H1 (cell line): Measurements from ENCODE around the gene TREM1. TPM values are rescaled to one million over a fixed set of nuclear protein-coding genes. Genes with fewer than 3 reads are reported as not detected.

Experiments
- CTCF ChIA-PET: fragments of 300-600 bp; sonication (Branson Sonifier 250); formaldehyde crosslinking; loops from one replicate; lab custom pipeline; 2021; ENCODE audit not compliant: partially characterized antibody; lab: Charles Lee
- POLR2A ChIA-PET: fragments of 300-600 bp; sonication (Branson Sonifier 250); formaldehyde crosslinking; loops from one replicate; lab custom pipeline; 2021; ENCODE audit warnings: inconsistent platforms; ENCODE audit not compliant: partially characterized antibody; lab: Charles Lee
- DNase-seq, 2 experiments: peaks; one replicate each; pipeline versions ENCODE4 v3.0.0 to v3.0.0-alpha.2; 2010 to 2022; ENCODE audit warnings: low spot score in 2 of 2, low read depth in 1 of 2, mixed read lengths in 1 of 2
- FAIRE-seq: peaks from 2 replicates; lab custom pipeline; 2011; peaks lifted over from hg19 to GRCh38; lab: Jason Lieb, UNC
- H2AFZ ChIP-seq: 2 replicates; pipeline ENCODE4 v1.8.1; 2012; ENCODE audit warnings: low read length, inconsistent platforms
- H2AK5ac ChIP-seq: 2 replicates; pipeline ENCODE4 v1.6.1; 2013; ENCODE audit warnings: low read depth, low read length
- H2BK120ac ChIP-seq: replicated peaks from 2 replicates; pipeline ENCODE3; 2013; ENCODE audit warnings: low read depth, low read length, inconsistent platforms
- H2BK12ac ChIP-seq: 2 replicates; pipeline ENCODE4 v1.6.1; 2013; ENCODE audit warnings: low read depth, low read length
- H2BK15ac ChIP-seq: 2 replicates; pipeline ENCODE4 v1.6.1; 2013; ENCODE audit warnings: low read length
- H2BK20ac ChIP-seq: 2 replicates; pipeline ENCODE4 v1.6.1; 2013; ENCODE audit warnings: low read length
- H2BK5ac ChIP-seq: 2 replicates; pipeline ENCODE4 v1.6.1; 2013; ENCODE audit warnings: low read depth, low read length
- H3K14ac ChIP-seq: 2 replicates; pipeline ENCODE4 v1.6.1; 2013; ENCODE audit warnings: inconsistent platforms; ENCODE audit not compliant: insufficient read length
- H3K18ac ChIP-seq: 2 replicates; pipeline ENCODE4 v1.6.1; 2013; ENCODE audit warnings: low read length; ENCODE audit errors: extremely low read depth
- H3K23ac ChIP-seq: 2 replicates; pipeline ENCODE4 v1.6.1; 2013; ENCODE audit warnings: inconsistent platforms; ENCODE audit not compliant: insufficient read length
- H3K23me2 ChIP-seq: 2 replicates; pipeline ENCODE4 v1.6.1; 2013; ENCODE audit warnings: low read depth, low read length
- H3K27ac ChIP-seq: 2 replicates; pipeline ENCODE4 v1.6.1; 2011; ENCODE audit warnings: low read depth, low read length, inconsistent platforms
- H3K27me3 ChIP-seq, 4 experiments: replicated peaks in 1 of 4; 1 replicate in 1 of 4; 2 replicates in 3 of 4; pipeline versions ENCODE4 v1.6.1 to v1.8.1; 2011 to 2013; ENCODE audit warnings: low read length in 3 of 4, mild to moderate bottlenecking in 3 of 4, inconsistent platforms in 2 of 4, mixed read lengths in 2 of 4, moderate library complexity in 1 of 4; ENCODE audit not compliant: control insufficient read depth in 3 of 4, insufficient read depth in 3 of 4; ENCODE audit errors: extremely low read depth in 1 of 4
- H3K36me3 ChIP-seq, 4 experiments: 2 replicates each; pipeline versions ENCODE4 v1.6.1 to v1.8.1; 2011 to 2013; ENCODE audit warnings: mild to moderate bottlenecking in 4 of 4, low read length in 3 of 4, moderate library complexity in 2 of 4, control low read depth in 1 of 4, inconsistent platforms in 1 of 4; ENCODE audit not compliant: insufficient read depth in 4 of 4, control insufficient read depth in 2 of 4
- H3K4ac ChIP-seq: replicated peaks from 2 replicates; pipeline ENCODE3; 2013; ENCODE audit warnings: low read length, low read depth, mixed read lengths, inconsistent platforms; ENCODE audit not compliant: insufficient read length
- H3K4me1 ChIP-seq, 4 experiments: replicated peaks in 1 of 4; 1 replicate in 1 of 4; 2 replicates in 3 of 4; pipeline versions ENCODE4 v1.6.1 to v1.8.1; 2011 to 2013; ENCODE audit warnings: low read length in 3 of 4, inconsistent platforms in 2 of 4, mixed read lengths in 1 of 4; ENCODE audit not compliant: insufficient read depth in 4 of 4, control insufficient read depth in 3 of 4
- H3K4me2 ChIP-seq, 2 experiments: 2 replicates each; pipeline versions ENCODE4 v1.6.1 to v1.8.1; 2011 to 2013; ENCODE audit warnings: low read depth in 2 of 2, low read length in 2 of 2, control low read depth in 1 of 2, inconsistent platforms in 1 of 2, mild to moderate bottlenecking in 1 of 2; ENCODE audit not compliant: insufficient read depth in 1 of 2
- H3K4me3 ChIP-seq, 4 experiments: fragments of 200-600, 300-600 bp in 1 of 4; sonication (generic), shearing (Covaris generic), sonication (Bioruptor Twin) in 1 of 4; 2 replicates each; pipeline versions ENCODE4 v1.5.1 to v1.8.1; 2011 to 2016; ENCODE audit warnings: low read length in 4 of 4, low read depth in 3 of 4, control low read depth in 2 of 4, inconsistent platforms in 2 of 4, mild to moderate bottlenecking in 2 of 4, mixed read lengths in 1 of 4, moderate library complexity in 1 of 4; ENCODE audit not compliant: insufficient read depth in 2 of 4; ENCODE audit errors: extremely low read depth in 1 of 4
- H3K56ac ChIP-seq: replicated peaks from 2 replicates; pipeline ENCODE3; 2013; ENCODE audit warnings: low read depth, mild to moderate bottlenecking, mixed read lengths, low read length, inconsistent platforms; ENCODE audit not compliant: insufficient read length
- H3K79me1 ChIP-seq: 2 replicates; pipeline ENCODE4 v1.6.1; 2013; ENCODE audit warnings: low read depth, low read length, control low read depth
- H3K79me2 ChIP-seq, 2 experiments: 2 replicates each; pipeline versions ENCODE4 v1.6.1 to v1.8.1; 2012 to 2013; ENCODE audit warnings: low read length in 2 of 2, mild to moderate bottlenecking in 2 of 2, inconsistent platforms in 1 of 2; ENCODE audit not compliant: insufficient read depth in 2 of 2, control insufficient read depth in 1 of 2
- H3K9ac ChIP-seq, 4 experiments: replicated peaks in 1 of 4; 1 replicate in 1 of 4; 2 replicates in 3 of 4; pipeline versions ENCODE4 v1.6.1 to v1.8.1; 2011 to 2013; ENCODE audit warnings: low read depth in 3 of 4, low read length in 3 of 4, control low read depth in 2 of 4, mild to moderate bottlenecking in 2 of 4, moderate library complexity in 2 of 4, inconsistent platforms in 1 of 4; ENCODE audit errors: extremely low read depth in 1 of 4
- H3K9me3 ChIP-seq, 2 experiments: 2 replicates each; pipeline versions ENCODE4 v1.6.1 to v1.8.1; 2012 to 2013; ENCODE audit warnings: mild to moderate bottlenecking in 2 of 2, moderate library complexity in 2 of 2, control low read depth in 1 of 2, inconsistent platforms in 1 of 2, low read depth in 1 of 2, low read length in 1 of 2, mixed read lengths in 1 of 2; ENCODE audit not compliant: insufficient read depth in 2 of 2
- H4K20me1 ChIP-seq, 2 experiments: replicated peaks in 1 of 2; 2 replicates each; pipeline versions ENCODE3 to v1.8.1; 2011 to 2013; ENCODE audit warnings: inconsistent platforms in 2 of 2, low read length in 2 of 2, mild to moderate bottlenecking in 1 of 2; ENCODE audit not compliant: insufficient read depth in 2 of 2, control insufficient read depth in 1 of 2
- H4K5ac ChIP-seq: 2 replicates; pipeline ENCODE4 v1.6.1; 2013; ENCODE audit warnings: low read length, low read depth, mixed read lengths, inconsistent platforms; ENCODE audit not compliant: insufficient read length
- H4K8ac ChIP-seq: 2 replicates; pipeline ENCODE4 v1.8.0; 2013; ENCODE audit warnings: mild to moderate bottlenecking, moderate library complexity, low read length, inconsistent platforms; ENCODE audit not compliant: insufficient read depth; ENCODE audit errors: extremely low read depth
- H4K91ac ChIP-seq: replicated peaks from 2 replicates; pipeline ENCODE3; 2013; ENCODE audit warnings: low read length, mixed read lengths, inconsistent platforms; ENCODE audit not compliant: insufficient read length
- CTCF ChIP-seq, 3 experiments: IDR thresholded peaks; 1 replicate in 2 of 3; 2 replicates in 1 of 3; pipeline versions ENCODE4 v1.5.1 to v1.6.1; 2011; ENCODE audit warnings: low read length in 3 of 3, mild to moderate bottlenecking in 3 of 3, inconsistent platforms in 2 of 3, low read depth in 1 of 3, moderate library complexity in 1 of 3; ENCODE audit not compliant: insufficient read depth in 1 of 3; ENCODE audit errors: control extremely low read depth in 1 of 3
- JUND ChIP-seq: IDR thresholded peaks from 2 replicates; pipeline ENCODE4 v1.6.1; 2011; ENCODE audit warnings: mild to moderate bottlenecking, improper control_type of control experiment, low read length
- RAD21 ChIP-seq, 2 experiments: IDR thresholded peaks in 1 of 2; conservative IDR thresholded peaks in 1 of 2; 2 replicates each; pipeline ENCODE4 v1.6.1; 2011; ENCODE audit warnings: low read depth in 2 of 2, low read length in 2 of 2, improper control_type of control experiment in 1 of 2, inconsistent platforms in 1 of 2, mild to moderate bottlenecking in 1 of 2, moderate library complexity in 1 of 2
- WGBS, 2 experiments: shearing (Covaris generic) in 1 of 2; methylation state at CpG; one replicate each; pipeline versions ENCODE4 v1.1.6 to v1.1.7; 2013 to 2015; ENCODE audit warnings: low lambda C conversion rate in 2 of 2, mixed read lengths in 2 of 2, inconsistent platforms in 1 of 2, low coverage in 1 of 2, missing lambda C conversion rate in 1 of 2; ENCODE audit not compliant: insufficient replicate concordance in 2 of 2, insufficient coverage in 1 of 2, insufficient read length in 1 of 2; ENCODE audit errors: extremely low coverage in 1 of 2, missing lambda C conversion rate in 1 of 2; 5-methylcytosine and 5-hydroxymethylcytosine counted together
- polyA plus RNA-seq, 7 experiments: library from polyadenylated mRNA; depleted of rRNA in 3 of 7; stranded (reverse) in 5 of 7; unstranded in 2 of 7; fragments of >200 nt in 5 of 7; fragments of 200-250 nt in 2 of 7; gene quantifications; 1 replicate in 5 of 7; 2 replicates in 1 of 7; 4 replicates in 1 of 7; pipeline versions ENCODE4 v1.2.1 to v1.2.3, GENCODE V29; 2011 to 2013; ENCODE audit warnings: missing spikeins in 2 of 7, mixed read lengths in 2 of 7
- total RNA-seq: library from RNA; stranded (reverse); fragmentation: NEBNext Ultra II Directional; extraction: Animal tissue kit (Norgen Biotek cat#: 25700); gene quantifications from 2 replicates; pipeline ENCODE4 v1.2.1, GENCODE V29; 2021

Gene TREM1
- total and polyA plus RNA-seq, 2 of the 8 experiments (the other 6 are each of a cell fraction or from before 2014, with no cell fraction given), result not detected

- Histone ChIP-seq H3K9ac (no peak overlapping the region), H3K18ac (no peak overlapping the region), H4K5ac (no peak overlapping the region), H3K27me3 (no peaks in the 10 kb centered on the region; a peak in 1 of 7 replicates), H2BK5ac (no peak overlapping the region), H4K8ac (no peak overlapping the region), H4K20me1 (no peaks in the 10 kb centered on the region), H2AK5ac (no peak overlapping the region), H3K23ac (no peak overlapping the region), H2BK20ac (no peak overlapping the region), H4K91ac (no peak overlapping the region), H3K79me2 (no peaks in the 10 kb centered on the region), H3K9me3 (no peaks in the 10 kb centered on the region), H3K27ac (no peak overlapping the region), H2BK15ac (no peak overlapping the region), H3K36me3 (no peaks in the 10 kb centered on the region), H3K23me2 (no peaks in the 10 kb centered on the region), H3K4me1 (peaks cover 0 to 3% (median 0%) of the 10 kb centered on the region in 4 experiments; a peak in 1 of 7 replicates), H3K56ac (no peak overlapping the region), H3K14ac (no peak overlapping the region), H3K4me2 (no peak overlapping the region), H3K4me3 (no peak overlapping the region), H3K4ac (no peak overlapping the region), H2BK12ac (no peak overlapping the region), H3K79me1 (no peaks in the 10 kb centered on the region), H2AFZ (no peak overlapping the region), H2BK120ac (no peak overlapping the region)
- ChIA-PET POLR2A (interaction anchor here (1.4 kb wide), 2 partner anchors 12 to 18 kb away, joined by 3 read pairs; no protein-coding TSS in a partner anchor), CTCF (interaction anchor here (0.6 to 8.1 kb wide), 31 partner anchors 9 to 393 kb away, joined by 3 to 97 read pairs (median 4); partner anchors contain the start of genes NCR2 and TREML1)
- 45% methylated on average over 12 of the region's 13 CpGs; no CpG with 5 or more reads in 1 of the 2 experiments for WGBS, 2 experiments
- DNase-seq, result no peak
- TF ChIP-seq JUND (no peak), RAD21 (IDR thresholded peaks at IDR 0.05 in 1 of 2, conservative IDR thresholded peaks at IDR 0.05 in 1 of 2; ENCODE audit: low read depth in 2 of 2, low read length in 2 of 2) (peak; percentile 57 to 72), CTCF (IDR thresholded peaks at IDR 0.05; ENCODE audit: control extremely low read depth in 1 of 3, insufficient read depth in 1 of 3, low read depth in 1 of 3, low read length in 3 of 3) (peak in 2 of 3 experiments; percentile 63 to 67; a peak in 3 of 4 replicates)
- peak; percentile 32 for FAIRE-seq
Measured at GRCh38 chr6:41306187-41306854, 19.8 kb upstream of the TREM1 start.
